A375 (cell line): ENCODE measurements around the gene KRT1. TPM values are rescaled to one million over a fixed set of nuclear protein-coding genes. Genes with fewer than 3 reads are reported as not detected.

Source experiments
- total RNA-seq: library from RNA; depleted of rRNA; stranded (reverse); fragments of >200 nt; shearing (Covaris generic); gene quantifications from 2 replicates; pipeline ENCODE4 v1.2.3, GENCODE V29; 2014; rRNA removed

KRT1 gene
- total RNA-seq = not detected in 2 replicates

GRCh38 chr12:52680363-52680762 lies at the start of gene KRT1:
Gene KRT1 (minus strand): TSS chr12:52680407. CDS start chr12:52680348, 59 bp downstream.

GRCh38 chr12:52703424-52703823 lies 23.2 kb upstream of the KRT1 start, which contains the start of gene KRT77:
Gene KRT77 (minus strand): TSS chr12:52703524. CDS start chr12:52703434, 90 bp downstream.

GRCh38 chr12:52651726-52652261 lies 28.4 kb downstream of the KRT1 start, which contains the start of gene KRT2:
Gene KRT2 (minus strand): TSS chr12:52652211. CDS start chr12:52652142, 69 bp downstream.

Other genes starting within 250 kb of the KRT1 start
- gene KRT75, start 246.0 kb downstream of the KRT1 start, total RNA-seq = 0.19 TPM in 1 of 2 replicates, not detected in the other
- 1.2 and 2.0 TPM in 2 replicates for gene KRT6B, start 228.3 kb downstream of the KRT1 start, total RNA-seq
- gene KRT6C, start 206.6 kb downstream of the KRT1 start, total RNA-seq = not detected in 2 replicates
- gene KRT6A, start 187.2 kb downstream of the KRT1 start, total RNA-seq = 0.08 TPM in 1 of 2 replicates, not detected in the other
- gene KRT5, start 160.0 kb downstream of the KRT1 start, total RNA-seq = not detected in 2 replicates
- not detected in 2 replicates for gene KRT71, start 127.3 kb downstream of the KRT1 start, total RNA-seq
- not detected in 2 replicates for gene KRT74, start 106.6 kb downstream of the KRT1 start, total RNA-seq
- gene KRT72, start 78.9 kb downstream of the KRT1 start, total RNA-seq = not detected in 2 replicates
- not detected in 2 replicates for gene KRT73, start 61.8 kb downstream of the KRT1 start, total RNA-seq
- not detected in 2 replicates for gene KRT2, start 28.2 kb downstream of the KRT1 start, total RNA-seq
- gene KRT77, start 23.1 kb upstream of the KRT1 start, total RNA-seq = not detected in 2 replicates
- 0.19 TPM in 1 of 2 replicates, not detected in the other for gene KRT76, start 96.9 kb upstream of the KRT1 start, total RNA-seq
- gene KRT3, start 115.7 kb upstream of the KRT1 start, total RNA-seq = not detected in 2 replicates
- gene KRT4, start 133.7 kb upstream of the KRT1 start, total RNA-seq = not detected in 2 replicates
- 0.34 and 0.41 TPM in 2 replicates for gene KRT79, start 153.9 kb upstream of the KRT1 start, total RNA-seq
- not detected in 2 replicates for gene KRT78, start 168.6 kb upstream of the KRT1 start, total RNA-seq
- gene KRT8, start 224.7 kb upstream of the KRT1 start, total RNA-seq = 32.2 and 33.6 TPM in 2 replicates